ENCODE measurements around the gene SORCS2. TPM values are rescaled to one million over a fixed set of nuclear protein-coding genes. Genes with fewer than 3 reads are reported as not detected.

The SORCS2 gene
- total RNA-seq, 4 donors from 2014 or later = 0.19 to 0.85 (median 0.66) TPM

GRCh38 chr4:7330031-7330596, 137.8 kb downstream of the SORCS2 start:
- TF ChIP-seq CTCF (IDR thresholded peaks at IDR 0.05; ENCODE audit: low read depth) = no peak

- no peak for TF ChIP-seq CTCF (IDR thresholded peaks at IDR 0.05; ENCODE audit: low read depth)
These were observed 138.7 kb downstream of the SORCS2 start for GRCh38 chr4:7330811-7331681.

DNA sequence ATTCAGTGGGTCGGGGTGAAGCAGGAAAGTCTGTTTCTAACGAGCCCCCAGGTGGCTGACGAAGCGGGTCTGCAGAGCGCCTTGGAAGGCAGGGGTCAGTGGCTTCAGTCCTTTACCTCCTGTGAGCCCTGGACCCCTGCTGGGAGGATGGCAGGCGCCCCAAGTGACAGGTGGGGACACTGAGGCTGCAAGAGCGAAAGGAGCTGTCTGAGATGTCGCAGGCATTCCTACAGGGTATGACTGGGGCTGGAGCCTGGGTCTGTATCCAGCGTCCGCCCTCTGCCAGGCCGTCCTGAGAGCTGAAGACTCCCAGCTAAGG, 139.3 kb downstream of the SORCS2 start:
- no peak for TF ChIP-seq CTCF (IDR thresholded peaks at IDR 0.05; ENCODE audit: low read depth)

GRCh38 chr4:7332216-7333023, 140.1 kb downstream of the SORCS2 start:
- no peak for TF ChIP-seq CTCF (IDR thresholded peaks at IDR 0.05; ENCODE audit: low read depth)

DNA sequence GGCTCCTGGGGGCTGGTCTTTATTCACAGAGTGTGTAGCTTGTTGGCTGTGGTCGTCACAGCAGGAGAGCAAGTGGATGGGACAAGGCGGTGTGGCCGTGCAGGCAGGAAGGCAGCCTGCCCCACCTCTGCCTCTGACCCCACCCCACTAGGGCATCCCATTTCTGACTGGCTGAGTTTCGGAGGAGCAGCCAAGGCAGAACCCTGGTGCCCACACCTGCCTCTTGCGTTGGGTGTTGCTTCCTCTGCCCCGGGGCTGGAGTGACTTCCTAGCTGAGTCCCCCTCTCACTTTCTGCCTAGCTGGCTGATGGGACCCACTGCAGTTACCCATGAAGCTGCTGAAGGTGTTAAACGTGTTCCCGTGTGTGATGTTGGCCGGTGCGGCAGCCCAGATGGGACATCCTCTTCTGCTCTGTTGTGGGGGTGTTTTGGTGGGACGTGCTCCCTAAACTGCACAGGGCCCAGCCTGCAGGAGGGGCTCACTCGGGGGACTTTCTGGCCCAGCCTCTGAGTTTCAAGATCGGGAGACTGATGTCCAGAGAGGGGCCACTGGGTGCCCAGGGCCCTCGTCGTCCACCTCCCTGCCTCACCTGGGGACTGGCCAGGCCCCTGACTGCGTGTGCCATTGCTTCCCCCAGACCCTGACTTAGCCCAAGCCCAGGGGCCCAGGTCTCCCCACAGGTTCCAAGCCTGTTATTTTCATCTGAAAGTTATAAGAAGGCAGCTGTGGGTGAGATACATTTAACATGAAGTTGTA, 140.9 kb downstream of the SORCS2 start:
- no peak for TF ChIP-seq CTCF (IDR thresholded peaks at IDR 0.05; ENCODE audit: low read depth)

GRCh38 chr4:7333801-7334421, 141.6 kb downstream of the SORCS2 start:
- no peak for TF ChIP-seq CTCF (IDR thresholded peaks at IDR 0.05; ENCODE audit: low read depth)
